ENCODE results near the gene LRIG1.

GRCh38 chr3:66353039-66353438 lies 147.8 kb downstream of the LRIG1 start:
- TF ChIP-seq, protein P1, sequence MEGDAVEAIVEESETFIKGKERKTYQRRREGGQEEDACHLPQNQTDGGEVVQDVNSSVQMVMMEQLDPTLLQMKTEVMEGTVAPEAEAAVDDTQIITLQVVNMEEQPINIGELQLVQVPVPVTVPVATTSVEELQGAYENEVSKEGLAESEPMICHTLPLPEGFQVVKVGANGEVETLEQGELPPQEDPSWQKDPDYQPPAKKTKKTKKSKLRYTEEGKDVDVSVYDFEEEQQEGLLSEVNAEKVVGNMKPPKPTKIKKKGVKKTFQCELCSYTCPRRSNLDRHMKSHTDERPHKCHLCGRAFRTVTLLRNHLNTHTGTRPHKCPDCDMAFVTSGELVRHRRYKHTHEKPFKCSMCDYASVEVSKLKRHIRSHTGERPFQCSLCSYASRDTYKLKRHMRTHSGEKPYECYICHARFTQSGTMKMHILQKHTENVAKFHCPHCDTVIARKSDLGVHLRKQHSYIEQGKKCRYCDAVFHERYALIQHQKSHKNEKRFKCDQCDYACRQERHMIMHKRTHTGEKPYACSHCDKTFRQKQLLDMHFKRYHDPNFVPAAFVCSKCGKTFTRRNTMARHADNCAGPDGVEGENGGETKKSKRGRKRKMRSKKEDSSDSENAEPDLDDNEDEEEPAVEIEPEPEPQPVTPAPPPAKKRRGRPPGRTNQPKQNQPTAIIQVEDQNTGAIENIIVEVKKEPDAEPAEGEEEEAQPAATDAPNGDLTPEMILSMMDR (IDR thresholded peaks at IDR 0.05), result no peak
- TF ChIP-seq POLR2A (IDR thresholded peaks at IDR 0.05) (no peak), POLR2AphosphoS5 (IDR thresholded peaks at IDR 0.05) (no peak), EP300 (IDR thresholded peaks at IDR 0.05) (no peak)

Measured in sigmoid colon (tissue), 4 donors.